ENCODE results near the gene SNAPC2. TPM values are rescaled to one million over a fixed set of nuclear protein-coding genes. Genes with fewer than 3 reads are reported as not detected.

SNAPC2 gene
- total RNA-seq, 1 donor from 2014 or later, result 16.8 TPM

DNA sequence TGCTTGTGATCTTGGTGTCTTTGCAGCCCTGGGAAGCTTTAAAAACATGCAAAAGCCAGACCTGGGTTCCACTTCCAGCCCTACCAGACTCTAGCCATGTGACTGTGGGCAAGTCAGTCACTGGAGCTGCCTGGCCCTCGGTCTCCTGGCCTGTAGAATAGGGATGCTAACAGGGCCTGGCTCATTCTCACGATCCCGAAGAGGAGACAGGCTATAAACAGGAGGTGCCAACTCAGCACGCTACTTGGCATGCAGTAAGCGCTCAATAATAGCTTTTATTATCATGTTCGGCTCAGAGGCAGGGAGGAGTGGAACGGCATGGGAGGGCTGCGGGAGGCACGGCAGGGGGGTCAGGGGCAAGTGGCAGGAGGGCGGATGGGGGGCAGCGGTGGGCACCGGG is 4.1 kb downstream of the SNAPC2 start:
- Mint-ChIP-seq H3K27ac (peak overlapping the region; percentile 56), H3K9me3 (no peaks in the 10 kb centered on the region), H3K4me1 (peaks cover 43% of the 10 kb centered on the region), H3K4me3 (peak overlapping the region; percentile 56), H3K27me3 (ENCODE audit: low read depth) (peaks cover 6% of the 10 kb centered on the region), H3K36me3 (no peaks in the 10 kb centered on the region)
- DNase-seq (ENCODE audit: low spot score in 2 of 2, unreplicated experiment in 2 of 2), result no peak
- TF ChIP-seq, protein P1, sequence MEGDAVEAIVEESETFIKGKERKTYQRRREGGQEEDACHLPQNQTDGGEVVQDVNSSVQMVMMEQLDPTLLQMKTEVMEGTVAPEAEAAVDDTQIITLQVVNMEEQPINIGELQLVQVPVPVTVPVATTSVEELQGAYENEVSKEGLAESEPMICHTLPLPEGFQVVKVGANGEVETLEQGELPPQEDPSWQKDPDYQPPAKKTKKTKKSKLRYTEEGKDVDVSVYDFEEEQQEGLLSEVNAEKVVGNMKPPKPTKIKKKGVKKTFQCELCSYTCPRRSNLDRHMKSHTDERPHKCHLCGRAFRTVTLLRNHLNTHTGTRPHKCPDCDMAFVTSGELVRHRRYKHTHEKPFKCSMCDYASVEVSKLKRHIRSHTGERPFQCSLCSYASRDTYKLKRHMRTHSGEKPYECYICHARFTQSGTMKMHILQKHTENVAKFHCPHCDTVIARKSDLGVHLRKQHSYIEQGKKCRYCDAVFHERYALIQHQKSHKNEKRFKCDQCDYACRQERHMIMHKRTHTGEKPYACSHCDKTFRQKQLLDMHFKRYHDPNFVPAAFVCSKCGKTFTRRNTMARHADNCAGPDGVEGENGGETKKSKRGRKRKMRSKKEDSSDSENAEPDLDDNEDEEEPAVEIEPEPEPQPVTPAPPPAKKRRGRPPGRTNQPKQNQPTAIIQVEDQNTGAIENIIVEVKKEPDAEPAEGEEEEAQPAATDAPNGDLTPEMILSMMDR (IDR thresholded peaks at IDR 0.05; ENCODE audit: unreplicated experiment), result no peak

DNA sequence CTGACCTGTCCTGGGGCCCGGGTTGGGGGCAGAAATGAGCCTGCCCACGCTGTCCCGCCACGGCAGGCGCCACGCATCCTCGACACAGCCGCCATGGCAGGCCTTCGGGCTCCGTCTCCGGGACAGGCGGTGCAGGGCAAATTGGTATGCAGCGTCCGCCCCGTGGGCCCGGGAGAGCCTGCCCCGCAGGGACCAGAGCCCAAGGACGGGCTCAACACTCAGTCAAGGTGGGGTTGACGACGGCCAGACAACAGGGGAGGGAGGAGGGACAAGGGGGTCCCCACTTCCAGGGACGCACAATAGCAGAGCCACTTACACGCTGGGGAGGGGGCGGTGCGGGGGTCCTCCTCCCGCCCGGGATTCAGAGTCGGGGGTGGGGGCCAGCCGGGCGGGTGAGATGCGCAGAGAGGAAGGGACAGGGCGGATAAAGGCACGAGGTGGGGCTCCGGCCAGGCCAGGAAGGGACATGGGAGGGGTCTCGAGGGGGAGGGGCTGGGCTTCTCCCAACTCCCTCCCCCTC is 4.6 kb downstream of the SNAPC2 start:
- Mint-ChIP-seq H3K9me3 (no peaks in the 10 kb centered on the region), H3K27me3 (ENCODE audit: low read depth) (peaks cover 4% of the 10 kb centered on the region), H3K27ac (no peak overlapping the region), H3K4me1 (peaks cover 45% of the 10 kb centered on the region), H3K36me3 (no peaks in the 10 kb centered on the region), H3K4me3 (peak overlapping the region; percentile 48)
- TF ChIP-seq, protein P1 (IDR thresholded peaks at IDR 0.05; ENCODE audit: unreplicated experiment), result no peak
- peak in 1 of 2 experiments; percentile 19 for DNase-seq (ENCODE audit: low spot score in 2 of 2, unreplicated experiment in 2 of 2)

DNA sequence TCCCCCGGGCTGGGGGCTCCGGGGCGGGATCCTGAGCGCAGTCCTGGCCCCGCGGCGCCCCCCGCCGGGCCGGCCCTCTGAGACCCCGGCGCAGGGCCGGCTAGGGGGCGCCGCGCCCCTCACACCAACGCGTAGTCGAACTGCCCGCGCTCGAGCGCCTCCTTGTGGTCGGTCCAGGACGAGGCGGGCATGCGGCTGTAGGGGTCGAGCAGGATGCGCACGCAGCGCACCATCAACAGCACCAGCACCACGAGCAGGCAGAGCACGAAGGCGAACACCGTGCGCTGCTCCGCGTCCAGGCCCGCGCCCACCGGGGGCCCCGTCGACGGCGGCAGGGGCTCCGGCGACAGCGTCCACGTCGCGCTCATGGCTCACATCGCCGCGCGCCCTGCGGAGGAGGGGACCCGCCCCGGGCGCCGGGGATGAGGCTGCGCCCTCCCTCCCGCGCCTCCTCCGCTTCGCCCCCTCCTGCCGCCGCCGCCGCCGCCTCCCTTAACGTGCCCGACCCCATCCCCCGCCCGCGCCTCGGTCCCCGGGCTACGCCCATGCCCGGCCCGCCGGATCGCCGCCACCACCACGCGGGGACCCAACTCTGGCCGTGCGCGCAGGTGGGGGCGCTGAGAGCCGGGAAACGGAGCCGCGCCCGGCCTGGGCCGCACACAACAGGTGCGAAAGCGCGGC is 5.2 kb downstream of the SNAPC2 start:
- Mint-ChIP-seq H3K36me3 (no peaks in the 10 kb centered on the region), H3K27me3 (ENCODE audit: low read depth) (no peaks in the 10 kb centered on the region), H3K9me3 (no peaks in the 10 kb centered on the region), H3K27ac (peak overlapping the region; percentile 94), H3K4me3 (peak overlapping the region; percentile 85), H3K4me1 (peaks cover 41% of the 10 kb centered on the region)
- DNase-seq (ENCODE audit: low spot score in 2 of 2, unreplicated experiment in 2 of 2), result peak; percentile 89 to 92
- TF ChIP-seq, protein P1 (IDR thresholded peaks at IDR 0.05; ENCODE audit: unreplicated experiment), result peak; percentile 92

DNA sequence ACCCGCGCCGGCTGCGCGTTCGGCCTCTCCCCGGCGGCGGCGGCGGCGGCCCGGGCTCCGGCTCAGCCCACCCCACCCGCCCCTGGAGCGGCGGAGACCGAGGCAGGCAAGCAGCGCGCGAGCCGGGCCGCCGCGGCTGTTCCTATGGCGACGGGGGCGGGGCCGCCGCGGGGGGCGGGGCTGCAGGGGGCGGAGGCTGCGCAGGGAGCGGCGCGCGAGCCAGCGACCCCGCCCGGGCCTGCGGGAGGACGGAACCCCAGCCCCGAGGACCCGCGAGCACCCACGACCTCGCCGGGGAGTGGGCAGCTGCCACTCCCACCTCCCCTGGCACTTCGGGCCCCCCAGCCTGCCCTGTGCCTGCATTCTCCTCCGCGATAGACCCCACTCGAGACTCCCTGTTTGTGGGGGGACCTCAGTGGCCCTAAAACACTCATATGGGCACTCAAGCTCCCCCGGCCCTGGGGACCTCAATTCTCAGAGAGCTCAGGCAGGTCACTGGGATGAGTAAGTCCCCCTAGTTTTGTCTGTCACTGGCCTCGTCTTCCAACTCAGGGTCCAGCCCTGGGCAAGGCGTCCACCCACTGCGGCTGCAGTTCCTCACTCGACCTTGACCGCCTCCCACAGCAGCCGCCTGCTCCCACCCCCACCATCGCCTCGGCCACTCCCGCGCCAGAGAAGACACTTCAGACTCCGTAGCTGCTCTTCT is 6.0 kb downstream of the SNAPC2 start, which contains the start of gene CTXN1:
Gene CTXN1 (minus strand): TSS at position 115 of the 706 bp plus-strand sequence. CDS start 597 bp downstream, outside the sequence.
- TF ChIP-seq, protein P1 (IDR thresholded peaks at IDR 0.05; ENCODE audit: unreplicated experiment), result no peak
- Mint-ChIP-seq H3K4me3 (peak within 1 kb of the TSS; percentile 85), H3K9me3 (no peaks in the 10 kb centered on the region), H3K36me3 (no peaks in the 10 kb centered on the region), H3K27me3 (ENCODE audit: low read depth) (no peaks in the 10 kb centered on the region), H3K4me1 (peaks cover 37% of the 10 kb centered on the region), H3K27ac (peak within 1 kb of the TSS; percentile 94)
- DNase-seq (ENCODE audit: low spot score in 2 of 2, unreplicated experiment in 2 of 2), result peak; percentile 79 to 89

DNA sequence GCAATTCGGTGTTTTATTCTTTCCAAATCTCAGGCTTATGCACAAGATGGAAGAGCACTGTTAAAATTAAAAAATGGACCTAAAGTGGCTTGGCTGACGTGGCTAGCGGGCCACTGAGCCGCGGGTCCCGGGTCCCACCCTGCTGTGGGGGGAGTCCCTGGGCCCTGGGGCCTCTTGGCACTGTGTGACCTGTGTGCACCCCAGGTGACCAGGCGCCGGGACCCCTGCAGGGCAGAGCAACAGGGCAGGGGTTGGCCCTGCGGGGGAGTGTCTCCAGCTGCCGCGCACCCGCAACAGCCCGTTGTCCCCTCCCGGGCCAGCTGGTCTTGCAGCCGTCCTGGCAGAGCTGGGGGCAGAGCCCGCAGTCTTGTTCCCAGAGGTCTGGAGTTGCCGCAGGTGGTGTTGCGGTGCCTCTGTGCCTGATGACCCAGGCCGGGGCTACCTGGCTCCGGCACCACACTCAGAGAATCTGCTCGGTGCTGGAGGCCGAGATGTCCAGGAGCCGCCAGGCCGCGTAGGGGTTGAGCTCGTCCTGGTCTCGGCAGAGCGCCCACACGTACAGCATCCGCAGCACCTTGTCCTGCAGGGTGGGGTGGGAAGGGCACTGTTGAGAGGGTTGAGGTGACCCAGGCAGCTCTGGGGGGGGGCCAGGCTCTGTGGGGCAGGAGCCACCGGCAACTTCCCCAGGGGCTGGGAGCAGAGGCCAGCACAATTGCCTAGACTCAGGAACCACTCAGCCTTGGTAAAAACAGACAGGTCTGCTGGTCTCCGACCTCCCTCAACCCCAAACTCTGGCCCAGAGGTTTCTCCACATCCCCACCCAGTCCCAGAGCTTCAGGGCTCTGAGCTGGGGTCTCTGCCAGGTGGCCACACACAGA is 6.8 kb downstream of the SNAPC2 start:
- Mint-ChIP-seq H3K4me3 (peak overlapping the region; percentile 70), H3K36me3 (no peaks in the 10 kb centered on the region), H3K27me3 (ENCODE audit: low read depth) (no peaks in the 10 kb centered on the region), H3K9me3 (no peaks in the 10 kb centered on the region), H3K27ac (peak overlapping the region; percentile 91), H3K4me1 (peaks cover 34% of the 10 kb centered on the region)
- TF ChIP-seq, protein P1 (IDR thresholded peaks at IDR 0.05; ENCODE audit: unreplicated experiment), result no peak
- DNase-seq (ENCODE audit: low spot score in 2 of 2, unreplicated experiment in 2 of 2), result no peak
